Esophagus squamous epithelium (tissue), 5 donors: ENCODE measurements around the gene APP. TPM values are rescaled to one million over a fixed set of nuclear protein-coding genes. Genes with fewer than 3 reads are reported as not detected.

Experiments
- DNase-seq: peaks from one replicate; lab custom pipeline; 2025; lab: John Stamatoyannopoulos, UW
- H3K27ac ChIP-seq, 4 donors: fragments of 200-600 bp; sonication (generic); one replicate each; pipeline ENCODE4 v1.5.1; 2016 to 2019; ENCODE audit warnings: mild to moderate bottlenecking in 1 of 4
- H3K27me3 ChIP-seq, 4 donors: fragments of 200-600 bp; sonication (generic); 1 replicate in 3 of 4; 2 replicates in 1 of 4; pipeline versions ENCODE4 v1.5.1 to v1.6.0; 2017 to 2021; ENCODE audit warnings: antibody characterized with exemption in 1 of 4
- H3K36me3 ChIP-seq, 3 donors: fragments of 200-600 bp; sonication (generic); one replicate each; pipeline ENCODE4 v1.5.1; 2016 to 2019
- H3K4me1 ChIP-seq, 3 donors: fragments of 200-600 bp; sonication (generic); one replicate each; pipeline ENCODE4 v1.5.1; 2017 to 2019
- H3K4me3 ChIP-seq, 4 donors: fragments of 200-600 bp; sonication (generic); 1 replicate in 3 of 4; 2 replicates in 1 of 4; pipeline ENCODE4 v1.5.1; 2016 to 2019; ENCODE audit warnings: mild to moderate bottlenecking in 2 of 4, moderate library complexity in 1 of 4
- H3K9me3 ChIP-seq, 3 donors: fragments of 200-600 bp; sonication (generic); one replicate each; pipeline ENCODE4 v1.5.1; 2016 to 2019
- CTCF ChIP-seq, 6 experiments: fragments of 450-650 bp in 4 of 6; fragments of 200-600 bp in 2 of 6; sonication (generic) in 2 of 6; IDR thresholded peaks; one replicate each; pipeline ENCODE4 v1.5.1; 2016 to 2019; ENCODE audit warnings: antibody characterized with exemption in 6 of 6, mild to moderate bottlenecking in 4 of 6, moderate library complexity in 4 of 6
- POLR2A ChIP-seq, 4 donors: fragments of 450-650 bp; IDR thresholded peaks; one replicate each; pipeline ENCODE4 v1.6.1; 2017; ENCODE audit warnings: antibody characterized with exemption in 4 of 4, mild to moderate bottlenecking in 4 of 4, moderate library complexity in 3 of 4
- WGBS, 2 donors: methylation state at CpG; one replicate each; pipeline ENCODE4 v1.1.5; 2018; 5-methylcytosine and 5-hydroxymethylcytosine counted together
- intact Hi-C: fragments of 100-400 bp; cut with DNase I; formaldehyde crosslinking; loops from one replicate; pipeline ENCODE4 v1.15.0; 2022
- total RNA-seq, 4 donors: library from RNA; depleted of rRNA; stranded (reverse); fragments of >200 nt; gene quantifications; one replicate each; pipeline ENCODE4 v1.1.0, GENCODE V29; 2016
- donor health status: DM: yes; HTN: yes; CAD: no.

The APP gene
- total RNA-seq, 4 donors from 2014 or later = 58.2 to 277 (median 183) TPM

DNA sequence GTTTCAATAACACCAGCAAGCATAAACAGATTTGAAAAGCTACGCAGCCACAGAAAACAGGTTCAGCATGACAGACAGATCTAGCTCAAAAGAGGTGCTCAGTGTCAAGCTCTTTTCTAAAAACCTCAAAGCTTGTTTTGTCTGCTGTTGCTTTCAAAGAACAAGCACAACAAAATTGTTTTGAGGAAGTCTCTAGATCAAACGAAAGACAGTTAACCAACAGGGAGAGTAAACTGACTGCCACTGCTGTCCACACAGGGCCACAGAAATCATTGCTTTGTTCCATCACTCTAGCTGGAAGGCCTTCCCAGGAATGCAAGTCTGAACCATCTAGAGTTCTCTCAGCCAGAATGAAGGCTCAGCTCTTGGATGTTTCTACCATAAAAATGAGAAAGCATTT, 12.8 kb downstream of the APP start:
- H3K27ac ChIP-seq = peak overlapping the region in 1 of 4 donors; percentile 2
- no peaks in the 10 kb centered on the region for H3K27me3 ChIP-seq
- peaks cover 0 to 37% (median 14%) of the 10 kb centered on the region in 3 donors for H3K4me1 ChIP-seq
- no peak for TF ChIP-seq CTCF (IDR thresholded peaks at IDR 0.05)
- no peak for TF ChIP-seq POLR2A (IDR thresholded peaks at IDR 0.05)
- intact Hi-C loops = no loop called here
- no peaks in the 10 kb centered on the region for H3K9me3 ChIP-seq
- no peak overlapping the region for H3K4me3 ChIP-seq
- WGBS, 2 donors = 51 to 57% methylated on average over 2 of the region's 2 CpGs
- DNase-seq = no peak
- H3K36me3 ChIP-seq = no peaks in the 10 kb centered on the region

GRCh38 chr21:26154753-26155152, 15.8 kb downstream of the APP start:
- H3K27ac ChIP-seq = no peak overlapping the region
- intact Hi-C loops = no loop called here
- H3K4me1 ChIP-seq = peaks cover 0 to 49% (median 11%) of the 10 kb centered on the region in 3 donors
- no peak overlapping the region for H3K4me3 ChIP-seq
- no peaks in the 10 kb centered on the region for H3K27me3 ChIP-seq
- no peaks in the 10 kb centered on the region for H3K9me3 ChIP-seq
- no peak for DNase-seq
- WGBS, 2 donors = 88 to 91% methylated on average over 4 of the region's 4 CpGs
- TF ChIP-seq POLR2A (IDR thresholded peaks at IDR 0.05) (no peak), CTCF (IDR thresholded peaks at IDR 0.05) (no peak)
- H3K36me3 ChIP-seq = no peaks in the 10 kb centered on the region

- Histone ChIP-seq H3K27ac (peak overlapping the region in 1 of 4 donors; percentile 26), H3K36me3 (no peaks in the 10 kb centered on the region), H3K4me3 (no peak overlapping the region), H3K27me3 (no peaks in the 10 kb centered on the region), H3K9me3 (no peaks in the 10 kb centered on the region), H3K4me1 (peaks cover 0 to 51% (median 15%) of the 10 kb centered on the region in 3 donors)
- TF ChIP-seq POLR2A (IDR thresholded peaks at IDR 0.05) (no peak), CTCF (IDR thresholded peaks at IDR 0.05) (no peak)
- 19 to 33% methylated on average over 1 of the region's 1 CpG for WGBS, 2 donors
- no peak for DNase-seq
- intact Hi-C loops = no loop called here
Observed at GRCh38 chr21:26153758-26154157, 16.8 kb downstream of the APP start.

GRCh38 chr21:26148840-26149354, 21.7 kb downstream of the APP start:
- TF ChIP-seq CTCF (IDR thresholded peaks at IDR 0.05) (no peak), POLR2A (IDR thresholded peaks at IDR 0.05) (no peak)
- H3K27ac ChIP-seq = peak overlapping the region in 3 of 4 donors; percentile 1 to 53 (median 4)

GRCh38 chr21:26148071-26148839, 22.3 kb downstream of the APP start:
- Histone ChIP-seq H3K9me3 (no peaks in the 10 kb centered on the region), H3K27me3 (no peaks in the 10 kb centered on the region), H3K4me3 (no peak overlapping the region), H3K27ac (peak overlapping the region in 3 of 4 donors; percentile 4 to 53 (median 15)), H3K4me1 (peaks cover 0 to 37% (median 11%) of the 10 kb centered on the region in 3 donors), H3K36me3 (no peaks in the 10 kb centered on the region)
- TF ChIP-seq CTCF (IDR thresholded peaks at IDR 0.05) (no peak), POLR2A (IDR thresholded peaks at IDR 0.05) (no peak)
- intact Hi-C loops = no loop called here
- DNase-seq = no peak
- WGBS, 2 donors = 34 to 61% methylated on average over 2 to 3 of the region's 3 CpGs

More at GRCh38 chr21:26148840-26149354, 21.7 kb downstream of the APP start:
- intact Hi-C loops = no loop called here
- DNase-seq = no peak
- H3K36me3 ChIP-seq = no peaks in the 10 kb centered on the region
- no peaks in the 10 kb centered on the region for H3K27me3 ChIP-seq
- no peaks in the 10 kb centered on the region for H3K9me3 ChIP-seq
- H3K4me3 ChIP-seq = no peak overlapping the region
- H3K4me1 ChIP-seq = peaks cover 0 to 43% (median 11%) of the 10 kb centered on the region in 3 donors
